COLO668 (cell line): ENCODE data around the gene CHPF2.
A peak's percentile ranks its signal among the peaks of the same experiment; 100 is the strongest.

Experiments used
- DNase-seq: peaks from one replicate; lab custom pipeline; 2025; ENCODE audit not compliant: unreplicated experiment; lab: John Stamatoyannopoulos, UW

The CHPF2 gene

GRCh38 chr7:151232917-151233701 lies 826 bp downstream of the CHPF2 start:
- peak; percentile 53 for DNase-seq

DNA sequence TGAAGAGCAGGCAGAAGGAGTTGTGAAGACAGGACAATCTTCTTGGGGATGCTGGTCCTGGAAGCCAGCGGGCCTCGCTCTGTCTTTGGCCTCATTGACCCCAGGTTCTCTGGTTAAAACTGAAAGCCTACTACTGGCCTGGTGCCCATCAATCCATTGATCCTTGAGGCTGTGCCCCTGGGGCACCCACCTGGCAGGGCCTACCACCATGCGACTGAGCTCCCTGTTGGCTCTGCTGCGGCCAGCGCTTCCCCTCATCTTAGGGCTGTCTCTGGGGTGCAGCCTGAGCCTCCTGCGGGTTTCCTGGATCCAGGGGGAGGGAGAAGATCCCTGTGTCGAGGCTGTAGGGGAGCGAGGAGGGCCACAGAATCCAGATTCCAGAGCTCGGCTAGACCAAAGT lies 1.5 kb downstream of the CHPF2 start:
- no peak for DNase-seq

DNA sequence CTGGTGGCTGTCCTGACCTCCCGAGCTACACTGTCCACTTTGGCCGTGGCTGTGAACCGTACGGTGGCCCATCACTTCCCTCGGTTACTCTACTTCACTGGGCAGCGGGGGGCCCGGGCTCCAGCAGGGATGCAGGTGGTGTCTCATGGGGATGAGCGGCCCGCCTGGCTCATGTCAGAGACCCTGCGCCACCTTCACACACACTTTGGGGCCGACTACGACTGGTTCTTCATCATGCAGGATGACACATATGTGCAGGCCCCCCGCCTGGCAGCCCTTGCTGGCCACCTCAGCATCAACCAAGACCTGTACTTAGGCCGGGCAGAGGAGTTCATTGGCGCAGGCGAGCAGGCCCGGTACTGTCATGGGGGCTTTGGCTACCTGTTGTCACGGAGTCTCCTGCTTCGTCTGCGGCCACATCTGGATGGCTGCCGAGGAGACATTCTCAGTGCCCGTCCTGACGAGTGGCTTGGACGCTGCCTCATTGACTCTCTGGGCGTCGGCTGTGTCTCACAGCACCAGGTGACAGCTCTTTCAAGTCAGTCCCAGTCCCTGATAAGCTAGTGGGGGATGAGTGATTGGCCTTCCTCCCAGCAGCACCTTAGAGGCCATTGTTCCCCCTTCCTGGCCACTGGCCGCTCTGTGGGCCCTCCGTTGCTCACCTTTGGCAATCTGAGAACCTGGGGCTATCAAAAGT lies 3.0 kb downstream of the CHPF2 start:
- DNase-seq, result no peak

DNA sequence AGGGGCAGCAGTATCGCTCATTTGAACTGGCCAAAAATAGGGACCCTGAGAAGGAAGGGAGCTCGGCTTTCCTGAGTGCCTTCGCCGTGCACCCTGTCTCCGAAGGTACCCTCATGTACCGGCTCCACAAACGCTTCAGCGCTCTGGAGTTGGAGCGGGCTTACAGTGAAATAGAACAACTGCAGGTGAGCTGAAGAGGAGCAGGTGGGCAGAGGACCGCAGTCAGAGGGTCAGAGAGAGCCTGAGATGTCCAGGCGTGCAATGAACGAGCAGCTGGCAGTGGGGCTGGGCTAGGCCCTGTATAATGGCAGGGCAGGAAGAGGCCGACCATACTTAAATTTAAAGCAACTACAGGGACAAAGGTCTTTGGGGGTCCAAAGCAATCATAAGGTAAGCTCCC lies 4.1 kb downstream of the CHPF2 start:
- no peak for DNase-seq

DNA sequence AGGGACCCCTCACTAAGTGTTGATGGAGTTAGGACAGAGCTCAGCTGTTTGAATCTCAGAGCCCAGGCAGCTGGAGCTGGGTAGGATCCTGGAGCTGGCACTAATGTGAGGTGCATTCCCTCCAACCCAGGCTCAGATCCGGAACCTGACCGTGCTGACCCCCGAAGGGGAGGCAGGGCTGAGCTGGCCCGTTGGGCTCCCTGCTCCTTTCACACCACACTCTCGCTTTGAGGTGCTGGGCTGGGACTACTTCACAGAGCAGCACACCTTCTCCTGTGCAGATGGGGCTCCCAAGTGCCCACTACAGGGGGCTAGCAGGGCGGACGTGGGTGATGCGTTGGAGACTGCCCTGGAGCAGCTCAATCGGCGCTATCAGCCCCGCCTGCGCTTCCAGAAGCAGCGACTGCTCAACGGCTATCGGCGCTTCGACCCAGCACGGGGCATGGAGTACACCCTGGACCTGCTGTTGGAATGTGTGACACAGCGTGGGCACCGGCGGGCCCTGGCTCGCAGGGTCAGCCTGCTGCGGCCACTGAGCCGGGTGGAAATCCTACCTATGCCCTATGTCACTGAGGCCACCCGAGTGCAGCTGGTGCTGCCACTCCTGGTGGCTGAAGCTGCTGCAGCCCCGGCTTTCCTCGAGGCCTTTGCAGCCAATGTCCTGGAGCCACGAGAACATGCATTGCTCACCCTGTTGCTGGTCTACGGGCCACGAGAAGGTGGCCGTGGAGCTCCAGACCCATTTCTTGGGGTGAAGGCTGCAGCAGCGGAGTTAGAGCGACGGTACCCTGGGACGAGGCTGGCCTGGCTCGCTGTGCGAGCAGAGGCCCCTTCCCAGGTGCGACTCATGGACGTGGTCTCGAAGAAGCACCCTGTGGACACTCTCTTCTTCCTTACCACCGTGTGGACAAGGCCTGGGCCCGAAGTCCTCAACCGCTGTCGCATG lies 5.2 kb downstream of the CHPF2 start:
- no peak for DNase-seq

GRCh38 chr7:151238190-151238810 lies 6.0 kb downstream of the CHPF2 start:
- no peak for DNase-seq

DNA sequence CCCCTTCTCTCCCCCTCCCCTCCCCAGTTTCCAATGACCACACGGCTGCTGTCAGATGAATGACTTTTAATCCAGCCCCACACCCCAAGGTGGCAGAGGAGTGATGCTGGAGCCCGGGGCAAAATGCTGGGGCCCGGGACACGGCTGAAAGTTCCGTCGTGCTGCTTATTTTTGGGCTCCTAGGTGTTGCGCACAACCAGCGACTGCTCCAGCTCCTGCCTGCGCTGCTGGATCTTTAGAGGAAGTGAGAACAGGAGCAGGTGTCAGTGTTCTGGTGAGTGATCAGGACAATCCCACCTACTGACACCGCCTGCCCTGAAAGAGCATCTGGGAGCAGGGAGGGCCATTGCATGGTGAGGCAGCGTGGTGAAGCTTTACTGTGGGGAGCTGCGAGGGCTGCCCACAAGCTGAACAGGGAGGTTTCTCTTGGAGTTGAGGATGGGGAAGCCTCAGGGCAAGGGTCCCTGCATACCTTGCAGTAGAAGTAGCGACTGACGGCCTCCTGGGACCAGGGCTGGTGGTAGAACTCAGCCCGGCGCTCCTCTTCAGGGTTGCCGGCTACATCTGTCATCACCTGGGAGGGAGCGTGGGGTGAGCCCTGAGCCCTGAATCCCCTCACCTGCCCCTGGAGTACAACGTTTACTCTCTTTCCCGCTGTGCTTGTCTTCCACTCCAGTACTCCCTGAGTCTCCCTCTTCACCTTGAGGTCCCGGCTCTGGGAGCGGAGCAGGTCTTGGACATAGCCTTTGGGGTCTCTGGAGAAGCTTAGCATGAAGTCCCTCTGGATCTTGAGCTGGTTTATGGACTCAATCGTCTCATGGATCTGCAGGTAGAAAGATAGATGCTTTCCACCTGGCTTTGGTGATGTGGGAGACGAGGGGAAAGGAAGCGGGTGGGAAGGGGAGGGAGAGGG lies 6.9 kb downstream of the CHPF2 start:
- DNase-seq, result no peak

DNA sequence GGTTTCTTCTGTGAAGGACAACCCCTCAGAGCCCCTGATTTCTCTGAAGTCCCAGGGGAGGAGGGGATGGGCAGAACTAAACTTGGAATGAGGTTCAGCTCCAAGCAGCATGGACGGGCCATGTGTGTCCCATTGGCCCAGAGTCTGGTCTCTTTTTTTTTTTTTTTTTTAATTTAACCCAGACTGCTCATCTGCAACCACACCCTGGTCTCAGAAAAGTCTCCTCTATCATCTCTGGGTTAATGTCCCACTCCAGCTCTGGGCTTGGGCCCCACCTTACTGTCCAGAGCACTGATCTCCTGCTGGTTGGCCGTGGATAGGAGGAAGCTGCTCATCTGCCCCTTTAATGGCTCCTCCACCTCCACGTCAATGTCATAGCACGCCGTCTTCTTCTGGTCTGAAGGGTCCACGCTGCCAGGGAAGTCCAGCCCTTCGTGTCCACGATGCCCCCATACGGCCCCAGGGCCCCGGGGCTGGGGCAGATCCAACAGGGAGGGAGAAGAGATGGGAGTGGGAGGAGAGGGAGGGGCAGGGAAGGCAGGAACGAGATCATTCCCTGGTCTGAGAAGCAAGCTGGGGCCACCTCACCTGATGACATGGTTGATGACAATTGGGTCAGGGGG lies 7.7 kb downstream of the CHPF2 start:
- DNase-seq, result no peak

- DNase-seq, result no peak
Measured at GRCh38 chr7:151240536-151240935, 8.3 kb downstream of the CHPF2 start.

- no peak for DNase-seq
Measured at GRCh38 chr7:151240942-151241754, 8.9 kb downstream of the CHPF2 start.

- DNase-seq, result no peak
Measured at GRCh38 chr7:151241755-151242096, 9.4 kb downstream of the CHPF2 start.

GRCh38 chr7:151242159-151243044 lies 10.1 kb downstream of the CHPF2 start:
- no peak for DNase-seq

GRCh38 chr7:151243045-151243349 lies 10.7 kb downstream of the CHPF2 start:
- DNase-seq, result no peak

- DNase-seq, result peak; percentile 22
Measured at GRCh38 chr7:151243408-151244195, 11.3 kb downstream of the CHPF2 start.

DNA sequence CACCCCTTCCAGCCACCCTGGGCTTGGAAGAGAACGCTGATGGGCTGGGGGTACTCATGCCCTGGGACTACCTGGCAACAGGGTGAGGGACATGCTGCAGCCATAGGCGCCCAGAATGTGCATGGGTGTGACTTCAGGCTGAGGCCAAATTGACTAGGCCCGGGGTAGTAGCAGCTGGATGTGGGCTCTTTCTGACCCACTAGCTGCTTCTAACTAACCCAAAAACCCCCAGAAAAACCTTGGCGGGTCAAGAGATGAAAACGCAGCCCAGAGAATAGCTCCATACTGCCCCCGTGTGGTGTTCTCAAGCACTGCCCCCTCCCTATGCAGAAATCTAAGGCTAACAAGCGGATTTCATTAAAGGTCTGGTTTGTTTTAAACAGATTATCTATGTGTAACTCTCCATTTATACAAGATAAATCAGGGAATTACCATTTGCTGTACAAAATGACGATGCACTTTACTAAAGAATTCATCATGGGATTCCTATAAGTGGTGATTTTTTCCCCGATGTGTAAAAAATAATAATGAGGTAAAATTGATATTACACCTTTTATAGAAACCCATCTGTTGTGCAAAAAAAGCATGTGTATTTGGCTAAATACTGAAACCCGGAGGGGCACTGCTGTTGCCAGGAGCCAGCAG lies 12.0 kb downstream of the CHPF2 start:
- peak; percentile 41 for DNase-seq

DNA sequence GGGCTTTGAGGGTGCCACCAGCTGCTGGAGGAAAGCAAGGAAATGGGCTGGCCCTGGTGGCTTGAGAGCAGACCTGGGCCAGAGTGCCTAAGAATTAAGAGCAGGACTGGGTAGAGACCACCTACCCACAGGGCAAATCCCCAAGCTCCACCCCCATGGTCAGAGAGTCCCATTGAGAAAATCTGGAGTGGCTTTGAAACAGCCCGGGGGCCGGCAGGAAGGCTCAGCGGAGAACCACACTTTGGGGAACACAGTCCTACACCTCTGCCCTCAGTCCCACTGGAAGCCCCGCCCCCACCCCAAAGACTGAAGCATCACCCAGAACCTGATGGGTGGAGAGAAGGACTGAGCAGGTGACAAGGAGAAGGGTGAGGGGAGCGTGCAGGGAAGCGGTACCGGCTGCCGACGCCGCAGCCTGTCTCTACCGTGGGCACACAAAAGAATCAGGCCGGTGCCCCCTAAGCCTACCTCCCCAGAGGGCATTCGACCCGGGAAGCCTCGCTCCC lies 12.6 kb downstream of the CHPF2 start:
- no peak for DNase-seq
